ENCODE data around the gene ADCY4.

Gene ADCY4

GRCh38 chr14:24338843-24339242 is 4.0 kb upstream of the ADCY4 start:
- no peak for DNase-seq (ENCODE audit: low spot score)

- DNase-seq (ENCODE audit: low spot score), result no peak
Observed at GRCh38 chr14:24337824-24338175, 2.9 kb upstream of the ADCY4 start.

- DNase-seq (ENCODE audit: low spot score), result no peak
Observed at GRCh38 chr14:24337144-24337823, 2.4 kb upstream of the ADCY4 start.

- DNase-seq (ENCODE audit: low spot score), result no peak
Observed at GRCh38 chr14:24335461-24336171, 745 bp upstream of the ADCY4 start.

GRCh38 chr14:24332268-24332993 is 2.4 kb downstream of the ADCY4 start:
- DNase-seq (ENCODE audit: low spot score), result peak; percentile 56

GRCh38 chr14:24331731-24332267 is 3.1 kb downstream of the ADCY4 start:
- no peak for DNase-seq (ENCODE audit: low spot score)

- no peak for DNase-seq (ENCODE audit: low spot score)
Observed at GRCh38 chr14:24330973-24331674, 3.7 kb downstream of the ADCY4 start.

- no peak for DNase-seq (ENCODE audit: low spot score)
Observed at GRCh38 chr14:24329736-24330135, 5.1 kb downstream of the ADCY4 start.

- no peak for DNase-seq (ENCODE audit: low spot score)
Observed at GRCh38 chr14:24329073-24329663, 5.7 kb downstream of the ADCY4 start.

- DNase-seq (ENCODE audit: low spot score), result peak; percentile 45
Observed at GRCh38 chr14:24327914-24328313, 7.0 kb downstream of the ADCY4 start.

- DNase-seq (ENCODE audit: low spot score), result no peak
Observed at GRCh38 chr14:24327303-24327702, 7.6 kb downstream of the ADCY4 start.

- DNase-seq (ENCODE audit: low spot score), result no peak
Observed at GRCh38 chr14:24325963-24326362, 8.9 kb downstream of the ADCY4 start.

GRCh38 chr14:24325041-24325530 is 9.8 kb downstream of the ADCY4 start:
- DNase-seq (ENCODE audit: low spot score), result no peak

GRCh38 chr14:24324024-24324423 is 10.8 kb downstream of the ADCY4 start:
- no peak for DNase-seq (ENCODE audit: low spot score)

GRCh38 chr14:24323341-24323740 is 11.5 kb downstream of the ADCY4 start:
- no peak for DNase-seq (ENCODE audit: low spot score)

- DNase-seq (ENCODE audit: low spot score), result no peak
Observed at GRCh38 chr14:24322672-24323071, 12.2 kb downstream of the ADCY4 start.

GRCh38 chr14:24321212-24321975 is 13.5 kb downstream of the ADCY4 start:
- no peak for DNase-seq (ENCODE audit: low spot score)

GRCh38 chr14:24317141-24317928 is 17.5 kb downstream of the ADCY4 start:
- no peak for DNase-seq (ENCODE audit: low spot score)

GRCh38 chr14:24316597-24316950 is 18.3 kb downstream of the ADCY4 start:
- no peak for DNase-seq (ENCODE audit: low spot score)

Measured in cerebellar cortex (tissue), 1 donor.